Kidney (tissue), 14 donors: ENCODE measurements around the gene ITPRIPL2. TPM values are rescaled to one million over a fixed set of nuclear protein-coding genes. Genes with fewer than 3 reads are reported as not detected.

Experiments used
- DNase-seq, 5 donors: peaks; one replicate each; pipeline ENCODE4 v3.0.0-alpha.2; 2013 to 2020
- FAIRE-seq: peaks from 2 replicates; lab custom pipeline; 2012; peaks lifted over from hg19 to GRCh38; lab: Jason Lieb, UNC
- H3K27ac ChIP-seq, 2 donors: one replicate each; pipeline ENCODE4 v1.7.0; 2013; ENCODE audit warnings: low read depth in 2 of 2, low read length in 2 of 2, inconsistent platforms in 1 of 2
- H3K27me3 ChIP-seq: one replicate; pipeline ENCODE4 v1.7.1; 2013; ENCODE audit warnings: low read length, inconsistent platforms; ENCODE audit not compliant: control insufficient read depth, insufficient read depth
- H3K36me3 ChIP-seq, 3 donors: one replicate each; pipeline versions ENCODE4 v1.7.0 to v1.7.1; 2013; ENCODE audit warnings: low read length in 3 of 3, control low read depth in 1 of 3, inconsistent platforms in 1 of 3; ENCODE audit not compliant: insufficient read depth in 3 of 3, control insufficient read depth in 2 of 3
- H3K4me1 ChIP-seq, 3 donors: one replicate each; pipeline versions ENCODE4 v1.7.0 to v1.7.1; 2013; ENCODE audit warnings: low read length in 3 of 3, inconsistent platforms in 1 of 3, low read depth in 1 of 3; ENCODE audit not compliant: control insufficient read depth in 2 of 3, insufficient read depth in 2 of 3
- H3K4me3 ChIP-seq, 3 donors: one replicate each; pipeline versions ENCODE4 v1.7.0 to v1.8.1; 2013; ENCODE audit warnings: low read length in 3 of 3, control low read depth in 1 of 3, inconsistent platforms in 1 of 3
- H3K9ac ChIP-seq, 3 donors: one replicate each; pipeline versions ENCODE4 v1.7.0 to v1.7.1; 2013; ENCODE audit warnings: low read length in 3 of 3, control low read depth in 1 of 3, inconsistent platforms in 1 of 3
- H3K9me3 ChIP-seq, 3 donors: one replicate each; pipeline versions ENCODE4 v1.7.0 to v1.7.1; 2013; ENCODE audit warnings: low read length in 3 of 3, control low read depth in 1 of 3, inconsistent platforms in 1 of 3; ENCODE audit not compliant: control insufficient read depth in 2 of 3, insufficient read depth in 1 of 3
- CTCF ChIP-seq: IDR thresholded peaks from 3 replicates; pipeline ENCODE4 v1.5.1; 2012; ENCODE audit warnings: mild to moderate bottlenecking, moderate library complexity, borderline replicate concordance; ENCODE audit not compliant: insufficient read depth; ENCODE audit errors: extremely low read depth
- intact Hi-C: fragments of 100-400 bp; cut with DNase I; formaldehyde crosslinking; loops from one replicate; pipeline ENCODE4 v1.11.1; 2022
- polyA plus RNA-seq: library from polyadenylated mRNA; stranded (reverse); fragments of 350-450 nt; fragmentation: Illumina TruSeq; extraction: RNeasy Lipid Tissue Mini Kit (QIAGEN cat#74804); gene quantifications from one replicate; pipeline ENCODE4 v1.2.3, GENCODE V29; 2014; ENCODE audit warnings: low read depth, low replicate concordance; ENCODE audit not compliant: insufficient read depth
- total RNA-seq: library from RNA; stranded (reverse); fragmentation: NEBNext Ultra II Directional; extraction: Animal tissue kit (Norgen Biotek cat#: 25700); gene quantifications from one replicate; pipeline ENCODE4 v1.2.1, GENCODE V29; 2021
- donor health status: control.
- donor health status: control.
- donor health status: control.
- donor health status: control.
- donor health status: control.
- donor health status: DM: yes; HTN: yes; CAD: no.
- donor health status: Normal renal cell carcinoma (clear cell type).

The ITPRIPL2 gene
- total and polyA plus RNA-seq, 2 donors from 2014 or later = 6.7 to 48.1 TPM

DNA sequence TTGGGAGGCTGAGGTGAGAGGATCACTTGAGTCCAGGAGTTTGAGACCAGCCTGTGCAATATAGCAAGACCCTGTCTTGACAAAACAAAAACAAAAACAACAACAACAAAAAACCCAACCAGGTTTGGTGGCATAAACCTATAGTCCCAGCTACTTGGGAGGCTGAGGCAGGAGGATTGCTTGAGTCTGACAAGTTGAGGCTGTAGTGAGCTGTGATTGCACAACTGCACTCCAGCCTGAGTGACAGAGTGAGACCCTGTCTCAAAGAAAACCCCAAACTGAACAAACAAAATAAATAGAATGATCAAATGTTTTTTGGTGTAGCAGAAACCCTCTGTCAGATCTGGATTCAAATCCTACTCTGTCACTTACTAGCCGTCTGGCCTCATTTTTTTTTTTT lies 38.3 kb downstream of the ITPRIPL2 start:
- no peak overlapping the region for H3K4me3 ChIP-seq
- no peak for FAIRE-seq
- H3K36me3 ChIP-seq = no peaks in the 10 kb centered on the region
- intact Hi-C loops = no loop called here
- H3K9ac ChIP-seq = no peak overlapping the region
- TF ChIP-seq CTCF = no peak
- DNase-seq = no peak
- H3K27me3 ChIP-seq = no peaks in the 10 kb centered on the region
- H3K9me3 ChIP-seq = peaks cover 0 to 8% (median 0%) of the 10 kb centered on the region in 3 donors
- H3K27ac ChIP-seq = no peak overlapping the region
- no peaks in the 10 kb centered on the region for H3K4me1 ChIP-seq

GRCh38 chr16:19153876-19154275 lies 40.1 kb downstream of the ITPRIPL2 start:
- no peak for FAIRE-seq
- no peak for TF ChIP-seq CTCF

DNA sequence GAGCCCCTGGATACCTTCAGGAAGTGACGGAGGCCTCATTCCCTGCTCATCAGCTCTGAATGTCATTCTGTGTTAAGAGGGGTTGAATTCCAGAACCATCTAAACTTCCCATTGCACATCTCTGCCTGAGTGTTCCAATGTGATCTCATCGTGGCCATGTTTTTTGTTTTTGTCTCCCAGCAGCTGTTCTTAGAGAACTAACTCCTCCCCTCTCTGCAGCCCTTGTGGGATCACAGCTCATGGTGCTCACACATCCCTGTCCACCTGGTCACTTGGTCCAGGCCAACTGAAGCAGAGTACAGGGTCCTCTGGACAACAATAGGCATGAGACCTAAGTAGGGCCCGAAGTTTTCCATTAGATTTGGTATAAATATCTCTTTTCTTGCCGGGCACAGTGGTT lies 48.3 kb downstream of the ITPRIPL2 start:
- no peak for TF ChIP-seq CTCF
- DNase-seq = no peak
- Histone ChIP-seq H3K36me3 (no peaks in the 10 kb centered on the region), H3K4me3 (no peak overlapping the region), H3K27ac (no peak overlapping the region), H3K27me3 (no peaks in the 10 kb centered on the region), H3K9me3 (peaks cover 0 to 4% (median 0%) of the 10 kb centered on the region in 3 donors), H3K4me1 (no peaks in the 10 kb centered on the region), H3K9ac (no peak overlapping the region)
- intact Hi-C loops = no loop called here
- no peak for FAIRE-seq

More at GRCh38 chr16:19153876-19154275, 40.1 kb downstream of the ITPRIPL2 start:
- H3K27ac ChIP-seq = no peak overlapping the region
- no peaks in the 10 kb centered on the region for H3K36me3 ChIP-seq
- H3K9me3 ChIP-seq = peaks cover 0 to 5% (median 0%) of the 10 kb centered on the region in 3 donors
- DNase-seq = no peak
- intact Hi-C loops = no loop called here
- no peaks in the 10 kb centered on the region for H3K4me1 ChIP-seq
- no peak overlapping the region for H3K9ac ChIP-seq
- no peaks in the 10 kb centered on the region for H3K27me3 ChIP-seq
- no peak overlapping the region for H3K4me3 ChIP-seq

DNA sequence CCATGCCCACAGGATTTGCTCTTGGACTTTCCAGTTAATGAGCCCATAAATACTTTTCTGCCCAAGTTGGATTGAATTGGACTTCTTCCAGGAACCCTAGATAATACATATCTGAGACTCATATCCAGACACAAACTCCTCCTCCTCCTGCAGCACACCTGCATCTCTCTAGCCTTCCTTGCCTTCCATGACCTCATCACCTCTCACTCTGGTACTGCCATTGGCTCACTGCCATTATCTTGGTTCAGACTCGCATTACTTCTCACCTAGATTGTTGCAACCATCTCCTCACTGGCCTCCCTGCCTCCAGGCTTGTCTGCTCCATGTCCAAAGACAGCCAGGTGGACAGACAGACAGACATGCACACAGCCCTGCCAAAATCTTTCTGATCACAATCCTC lies 49.5 kb downstream of the ITPRIPL2 start:
- FAIRE-seq = no peak

More for the DNA sequence above, 49.5 kb downstream of the ITPRIPL2 start:
- H3K27ac ChIP-seq = no peak overlapping the region
- no peaks in the 10 kb centered on the region for H3K27me3 ChIP-seq
- no peak for TF ChIP-seq CTCF
- H3K4me3 ChIP-seq = no peak overlapping the region
- H3K36me3 ChIP-seq = no peaks in the 10 kb centered on the region
- H3K9me3 ChIP-seq = peaks cover 0 to 4% (median 0%) of the 10 kb centered on the region in 3 donors
- no peak for DNase-seq
- H3K4me1 ChIP-seq = no peaks in the 10 kb centered on the region
- intact Hi-C loops = no loop called here
- no peak overlapping the region for H3K9ac ChIP-seq
